ENCODE data around the gene RGCC.

DNA sequence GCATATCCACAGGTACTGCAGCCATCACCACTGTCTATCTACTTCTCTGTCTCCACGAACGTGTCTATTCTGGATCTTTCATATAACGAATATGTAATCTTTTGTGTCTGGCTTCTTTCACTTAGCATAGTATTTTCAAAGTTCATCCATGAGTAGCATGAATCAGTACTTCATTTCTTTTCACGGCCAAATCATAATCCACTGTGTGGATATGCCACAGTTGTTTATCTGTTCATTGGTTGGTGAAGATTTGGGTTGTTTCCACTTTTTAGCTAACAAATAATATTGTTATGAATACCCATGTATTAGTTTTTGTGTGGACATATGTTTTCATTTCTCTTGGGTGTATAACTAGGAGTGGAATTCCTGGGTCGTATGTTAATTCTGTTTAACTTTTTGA, 14.4 kb downstream of the RGCC start:
- TF ChIP-seq, protein P1, sequence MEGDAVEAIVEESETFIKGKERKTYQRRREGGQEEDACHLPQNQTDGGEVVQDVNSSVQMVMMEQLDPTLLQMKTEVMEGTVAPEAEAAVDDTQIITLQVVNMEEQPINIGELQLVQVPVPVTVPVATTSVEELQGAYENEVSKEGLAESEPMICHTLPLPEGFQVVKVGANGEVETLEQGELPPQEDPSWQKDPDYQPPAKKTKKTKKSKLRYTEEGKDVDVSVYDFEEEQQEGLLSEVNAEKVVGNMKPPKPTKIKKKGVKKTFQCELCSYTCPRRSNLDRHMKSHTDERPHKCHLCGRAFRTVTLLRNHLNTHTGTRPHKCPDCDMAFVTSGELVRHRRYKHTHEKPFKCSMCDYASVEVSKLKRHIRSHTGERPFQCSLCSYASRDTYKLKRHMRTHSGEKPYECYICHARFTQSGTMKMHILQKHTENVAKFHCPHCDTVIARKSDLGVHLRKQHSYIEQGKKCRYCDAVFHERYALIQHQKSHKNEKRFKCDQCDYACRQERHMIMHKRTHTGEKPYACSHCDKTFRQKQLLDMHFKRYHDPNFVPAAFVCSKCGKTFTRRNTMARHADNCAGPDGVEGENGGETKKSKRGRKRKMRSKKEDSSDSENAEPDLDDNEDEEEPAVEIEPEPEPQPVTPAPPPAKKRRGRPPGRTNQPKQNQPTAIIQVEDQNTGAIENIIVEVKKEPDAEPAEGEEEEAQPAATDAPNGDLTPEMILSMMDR (IDR thresholded peaks at IDR 0.05): no peak
- no peak for TF ChIP-seq POLR2A (IDR thresholded peaks at IDR 0.05)

Measured in uterus (tissue), 2 donors.